ENCODE data around the gene ZNF2. TPM values are rescaled to one million over a fixed set of nuclear protein-coding genes. Genes with fewer than 3 reads are reported as not detected.

The ZNF2 gene
- total and polyA plus RNA-seq, 2 of the 13 experiments (the other 11 are each of a cell fraction or from before 2014, with no cell fraction given): 4.3 to 6.1 TPM

DNA sequence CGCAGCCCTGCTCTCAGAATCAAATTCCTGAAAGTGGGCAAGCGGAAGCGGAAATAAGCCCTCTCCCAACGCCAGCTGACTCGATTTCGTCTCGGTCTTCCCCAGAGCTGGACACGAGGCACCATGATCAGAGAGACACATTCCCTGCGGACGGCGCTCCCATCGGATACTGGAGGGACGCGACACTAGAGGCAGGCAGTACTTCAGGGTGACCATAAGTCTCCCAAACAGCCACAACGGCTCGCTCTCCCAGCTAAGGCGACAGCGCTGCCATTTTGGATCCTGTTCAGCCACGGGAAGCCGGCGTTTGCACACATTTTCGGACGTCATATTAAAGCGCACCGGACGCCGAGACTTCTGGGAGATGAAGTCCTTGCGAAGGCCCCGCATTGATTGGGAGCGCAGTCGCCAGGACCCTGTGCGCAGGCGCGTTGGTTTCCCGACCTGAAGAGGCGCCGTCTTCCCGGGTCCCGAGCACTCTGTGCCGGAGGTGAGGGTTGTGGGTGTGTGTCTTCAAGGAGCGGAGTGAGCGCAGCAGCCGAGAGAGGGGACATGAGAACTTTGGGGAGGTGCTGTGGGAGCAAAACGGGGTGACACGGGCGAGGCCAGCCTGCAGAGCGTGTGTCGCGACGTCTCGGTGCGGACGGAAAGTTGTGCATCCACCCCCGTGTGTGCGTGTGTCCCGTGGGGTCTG is at the start of gene ZNF2 (continued):
- TF ChIP-seq ZUFSP (CRISPR knock-in tag; IDR thresholded peaks at IDR 0.05; ENCODE audit: borderline replicate concordance): no peak
- no peak for TF ChIP-seq ZNF652 (CRISPR knock-in tag; IDR thresholded peaks at IDR 0.05; ENCODE audit: borderline replicate concordance, low read depth)
- peak; percentile 98 for TF ChIP-seq ERF (CRISPR knock-in tag; IDR thresholded peaks at IDR 0.05)
- TF ChIP-seq ZNF337 (CRISPR knock-in tag; IDR thresholded peaks at IDR 0.05; ENCODE audit: borderline replicate concordance, low read depth): peak; percentile 91
- no peak for TF ChIP-seq TBX3 (IDR thresholded peaks at IDR 0.05; ENCODE audit: borderline replicate concordance)
- TF ChIP-seq U2AF1 (optimal IDR thresholded peaks at IDR 0.05; ENCODE audit: low read depth, low read length): peak; percentile 95
- peak; percentile 78; the same call in 1 of the 2 replicates for TF ChIP-seq KDM5B (CRISPR knock-in tag; IDR thresholded peaks at IDR 0.05; ENCODE audit: borderline replicate concordance)
- no peak; the same call in none of the 2 replicates for TF ChIP-seq ZNF230 (CRISPR knock-in tag; IDR thresholded peaks at IDR 0.05)
- TF ChIP-seq, protein P1, sequence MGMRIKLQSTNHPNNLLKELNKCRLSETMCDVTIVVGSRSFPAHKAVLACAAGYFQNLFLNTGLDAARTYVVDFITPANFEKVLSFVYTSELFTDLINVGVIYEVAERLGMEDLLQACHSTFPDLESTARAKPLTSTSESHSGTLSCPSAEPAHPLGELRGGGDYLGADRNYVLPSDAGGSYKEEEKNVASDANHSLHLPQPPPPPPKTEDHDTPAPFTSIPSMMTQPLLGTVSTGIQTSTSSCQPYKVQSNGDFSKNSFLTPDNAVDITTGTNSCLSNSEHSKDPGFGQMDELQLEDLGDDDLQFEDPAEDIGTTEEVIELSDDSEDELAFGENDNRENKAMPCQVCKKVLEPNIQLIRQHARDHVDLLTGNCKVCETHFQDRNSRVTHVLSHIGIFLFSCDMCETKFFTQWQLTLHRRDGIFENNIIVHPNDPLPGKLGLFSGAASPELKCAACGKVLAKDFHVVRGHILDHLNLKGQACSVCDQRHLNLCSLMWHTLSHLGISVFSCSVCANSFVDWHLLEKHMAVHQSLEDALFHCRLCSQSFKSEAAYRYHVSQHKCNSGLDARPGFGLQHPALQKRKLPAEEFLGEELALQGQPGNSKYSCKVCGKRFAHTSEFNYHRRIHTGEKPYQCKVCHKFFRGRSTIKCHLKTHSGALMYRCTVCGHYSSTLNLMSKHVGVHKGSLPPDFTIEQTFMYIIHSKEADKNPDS (CRISPR knock-in tag; IDR thresholded peaks at IDR 0.05): no peak; the same call in 1 of the 2 replicates
- TF ChIP-seq, protein P2, sequence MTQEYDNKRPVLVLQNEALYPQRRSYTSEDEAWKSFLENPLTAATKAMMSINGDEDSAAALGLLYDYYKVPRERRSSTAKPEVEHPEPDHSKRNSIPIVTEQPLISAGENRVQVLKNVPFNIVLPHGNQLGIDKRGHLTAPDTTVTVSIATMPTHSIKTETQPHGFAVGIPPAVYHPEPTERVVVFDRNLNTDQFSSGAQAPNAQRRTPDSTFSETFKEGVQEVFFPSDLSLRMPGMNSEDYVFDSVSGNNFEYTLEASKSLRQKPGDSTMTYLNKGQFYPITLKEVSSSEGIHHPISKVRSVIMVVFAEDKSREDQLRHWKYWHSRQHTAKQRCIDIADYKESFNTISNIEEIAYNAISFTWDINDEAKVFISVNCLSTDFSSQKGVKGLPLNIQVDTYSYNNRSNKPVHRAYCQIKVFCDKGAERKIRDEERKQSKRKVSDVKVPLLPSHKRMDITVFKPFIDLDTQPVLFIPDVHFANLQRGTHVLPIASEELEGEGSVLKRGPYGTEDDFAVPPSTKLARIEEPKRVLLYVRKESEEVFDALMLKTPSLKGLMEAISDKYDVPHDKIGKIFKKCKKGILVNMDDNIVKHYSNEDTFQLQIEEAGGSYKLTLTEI (CRISPR knock-in tag; conservative IDR thresholded peaks at IDR 0.05): no peak
- TF ChIP-seq RBM22 (optimal IDR thresholded peaks at IDR 0.05; ENCODE audit: low read length): peak; percentile 81
- peak; percentile 83 for TF ChIP-seq ZNF784 (CRISPR knock-in tag; IDR thresholded peaks at IDR 0.05; ENCODE audit: borderline replicate concordance)
- 0 out of 2 replicates have a peak, but pooled peaks have one; percentile 66 for TF ChIP-seq MIER2 (CRISPR knock-in tag; IDR thresholded peaks at IDR 0.05)
- no peak for TF ChIP-seq CHD4 (IDR thresholded peaks at IDR 0.05; ENCODE audit: borderline replicate concordance, low read length)
- peak; percentile 90 for TF ChIP-seq SIN3B (IDR thresholded peaks at IDR 0.05; ENCODE audit: low read length)
- no peak for TF ChIP-seq TERF1 (CRISPR knock-in tag; IDR thresholded peaks at IDR 0.05)
- TF ChIP-seq SNAPC2 (CRISPR knock-in tag; IDR thresholded peaks at IDR 0.05): peak; percentile 51; the same call in 1 of the 2 replicates
- TF ChIP-seq ZNF564 (CRISPR knock-in tag; IDR thresholded peaks at IDR 0.05): peak; percentile 77; the same call in 1 of the 2 replicates
- no peak; the same call in 1 of the 2 replicates for TF ChIP-seq ZNF513 (CRISPR knock-in tag; conservative IDR thresholded peaks at IDR 0.05)
- no peak for TF ChIP-seq HDAC6 (IDR thresholded peaks at IDR 0.05; ENCODE audit: low read depth, low read length)

Measured in HepG2 (cell line).